GM13977 (cell line): ENCODE measurements around the gene C1QC.

Experiments
- DNase-seq: peaks from one replicate; pipeline ENCODE4 v3.0.0; 2012; ENCODE audit warnings: low spot score
- CTCF ChIP-seq: IDR thresholded peaks from 2 replicates; pipeline ENCODE4 v1.5.1; 2012; ENCODE audit warnings: mild to moderate bottlenecking, control low read depth; ENCODE audit not compliant: insufficient read depth; ENCODE audit errors: extremely low read depth, missing control alignments
- in situ Hi-C: fragments of 300-500 bp; cut with MboI; formaldehyde crosslinking; loops from one replicate; pipeline ENCODE4 v1.12.0; 2022; ENCODE audit warnings: low sequenced_read_pairs, low pct_unique_long_range_greater_than_20kb, mixed read lengths, inconsistent platforms; ENCODE audit not compliant: unreplicated experiment

The C1QC gene

GRCh38 chr1:22600071-22600816, 43.2 kb upstream of the C1QC start:
- in situ Hi-C loops, result no loop called here

GRCh38 chr1:22600817-22601605, 42.4 kb upstream of the C1QC start:
- DNase-seq, result no peak
- in situ Hi-C loops, result no loop called here
- no peak for TF ChIP-seq CTCF

More at GRCh38 chr1:22600071-22600816, 43.2 kb upstream of the C1QC start:
- no peak for TF ChIP-seq CTCF
- no peak for DNase-seq

GRCh38 chr1:22601610-22602009, 41.8 kb upstream of the C1QC start:
- in situ Hi-C loops, result no loop called here
- no peak for DNase-seq
- no peak for TF ChIP-seq CTCF

GRCh38 chr1:22602060-22602740, 41.2 kb upstream of the C1QC start:
- in situ Hi-C loops, result no loop called here
- no peak for DNase-seq
- no peak for TF ChIP-seq CTCF

GRCh38 chr1:22606161-22606560, 37.3 kb upstream of the C1QC start:
- in situ Hi-C loops, result no loop called here
- TF ChIP-seq CTCF, result no peak

GRCh38 chr1:22607154-22607553, 36.3 kb upstream of the C1QC start:
- no peak for DNase-seq
- in situ Hi-C loops, result no loop called here
- TF ChIP-seq CTCF, result no peak

More at GRCh38 chr1:22606161-22606560, 37.3 kb upstream of the C1QC start:
- no peak for DNase-seq
